Pons (tissue), 1 donor: ENCODE results near the gene GCN1.

Experiments
- DNase-seq: peaks from one replicate; pipeline ENCODE4 v3.0.0-alpha.2; 2016; ENCODE audit warnings: low spot score

The GCN1 gene

GRCh38 chr12:120228291-120229070 is 34.0 kb upstream of the GCN1 start:
- peak; percentile 83 for DNase-seq

GRCh38 chr12:120228041-120228290 is 33.5 kb upstream of the GCN1 start:
- no peak for DNase-seq

GRCh38 chr12:120227233-120228040 is 32.9 kb upstream of the GCN1 start:
- no peak for DNase-seq

- DNase-seq: no peak
These were observed 31.5 kb upstream of the GCN1 start for GRCh38 chr12:120225852-120226640.

GRCh38 chr12:120225200-120225558 is 30.7 kb upstream of the GCN1 start:
- no peak for DNase-seq

- DNase-seq: no peak
These were observed 30.0 kb upstream of the GCN1 start for GRCh38 chr12:120224304-120225199.

GRCh38 chr12:120223458-120224303 is 29.2 kb upstream of the GCN1 start:
- no peak for DNase-seq

GRCh38 chr12:120222288-120222832 is 27.8 kb upstream of the GCN1 start:
- DNase-seq: no peak

GRCh38 chr12:120221576-120221900 is 27.0 kb upstream of the GCN1 start:
- no peak for DNase-seq

- DNase-seq: peak; percentile 59
These were observed 26.5 kb upstream of the GCN1 start for GRCh38 chr12:120220838-120221575.

GRCh38 chr12:120218680-120219606 is 24.4 kb upstream of the GCN1 start:
- DNase-seq: no peak

- no peak for DNase-seq
These were observed 22.5 kb upstream of the GCN1 start for GRCh38 chr12:120216742-120217605.

- DNase-seq: no peak
These were observed 21.5 kb upstream of the GCN1 start for GRCh38 chr12:120215766-120216735.

- no peak for DNase-seq
These were observed 20.8 kb upstream of the GCN1 start for GRCh38 chr12:120215357-120215735.

GRCh38 chr12:120214626-120215356 is 20.3 kb upstream of the GCN1 start:
- no peak for DNase-seq

GRCh38 chr12:120213758-120214157 is 19.2 kb upstream of the GCN1 start:
- DNase-seq: no peak
